HEK293 (cell line): ENCODE results near the gene CPLX1.
A peak's percentile ranks its signal among the peaks of the same experiment; 100 is the strongest.

Experiments used
- CTCF ChIA-PET: fragments of 350-600 bp; formaldehyde crosslinking; extraction: SDS; loops from one replicate; lab custom pipeline; 2021; ENCODE audit warnings: antibody characterized with exemption; lab: Yijun Ruan, JAX
- POLR2A ChIA-PET: fragments of 300-600 bp; formaldehyde crosslinking; extraction: SDS; loops from one replicate; lab custom pipeline; 2020; ENCODE audit warnings: antibody characterized with exemption, inconsistent platforms; lab: Yijun Ruan, JAX
- H3K27ac ChIP-seq: fragments of 200-500 bp; sonication (Bioruptor generic); 2 replicates; pipeline ENCODE4 v1.5.1; 2014; ENCODE audit warnings: low read depth, low read length, control low read depth, inconsistent platforms; ENCODE audit errors: extremely low read depth
- H3K36me3 ChIP-seq, 2 experiments: fragments of 200-500 bp in 1 of 2; sonication (Bioruptor generic) in 1 of 2; 1 replicate in 1 of 2; 2 replicates in 1 of 2; pipeline ENCODE4 v1.5.1; 2014 to 2017; ENCODE audit warnings: inconsistent platforms in 2 of 2, low read length in 2 of 2; ENCODE audit not compliant: control insufficient read depth in 2 of 2, insufficient read depth in 1 of 2
- H3K4me1 ChIP-seq: fragments of 200-500 bp; sonication (Bioruptor generic); 2 replicates; pipeline ENCODE4 v1.5.1; 2014; ENCODE audit warnings: mild to moderate bottlenecking, low read length, inconsistent platforms; ENCODE audit not compliant: control insufficient read depth, insufficient read depth
- H3K4me3 ChIP-seq: 2 replicates; pipeline ENCODE4 v1.5.1; 2011; ENCODE audit warnings: low read depth, mild to moderate bottlenecking, control low read depth, low read length, moderate library complexity
- H3K9me3 ChIP-seq: fragments of 200-500 bp; sonication (Bioruptor generic); 2 replicates; pipeline ENCODE4 v1.5.1; 2014; ENCODE audit warnings: low read depth, low read length, inconsistent platforms; ENCODE audit not compliant: control insufficient read depth, insufficient read depth
- GFI1B ChIP-seq: fragments of 450-650 bp; formaldehyde crosslinking; IDR thresholded peaks from 2 replicates; pipeline ENCODE4 v1.5.1; 2016; ENCODE audit warnings: missing biosample characterization, missing genetic modification characterization
- GLI4 ChIP-seq: fragments of 450-650 bp; formaldehyde crosslinking; IDR thresholded peaks from 2 replicates; pipeline ENCODE4 v1.5.1; 2016; ENCODE audit warnings: missing biosample characterization, missing genetic modification characterization
- KLF1 ChIP-seq: fragments of 450-650 bp; formaldehyde crosslinking; IDR thresholded peaks from 2 replicates; pipeline ENCODE4 v1.5.1; 2016; ENCODE audit warnings: missing biosample characterization, missing genetic modification characterization
- PRDM1 ChIP-seq: fragments of 450-650 bp; formaldehyde crosslinking; IDR thresholded peaks from 2 replicates; pipeline ENCODE4; 2016; ENCODE audit warnings: missing biosample characterization, missing genetic modification characterization
- PRDM6 ChIP-seq: fragments of 450-650 bp; formaldehyde crosslinking; IDR thresholded peaks from 2 replicates; pipeline ENCODE4 v1.5.1; 2017; ENCODE audit warnings: missing biosample characterization, missing genetic modification characterization
- ZBTB20 ChIP-seq: fragments of 450-650 bp; formaldehyde crosslinking; IDR thresholded peaks from 2 replicates; pipeline ENCODE4 v1.5.1; 2016; ENCODE audit warnings: missing biosample characterization, missing genetic modification characterization
- ZEB2 ChIP-seq: fragments of 450-650 bp; formaldehyde crosslinking; IDR thresholded peaks from 2 replicates; pipeline ENCODE4 v1.5.1; 2016; ENCODE audit warnings: missing biosample characterization, missing genetic modification characterization
- ZFP69B ChIP-seq: fragments of 450-650 bp; formaldehyde crosslinking; IDR thresholded peaks from 2 replicates; pipeline ENCODE4 v1.5.1; 2016; ENCODE audit warnings: missing biosample characterization, missing genetic modification characterization
- ZIC2 ChIP-seq: fragments of 450-650 bp; formaldehyde crosslinking; IDR thresholded peaks from 2 replicates; pipeline ENCODE4 v1.5.1; 2016; ENCODE audit warnings: missing biosample characterization, missing genetic modification characterization
- ZNF174 ChIP-seq: fragments of 450-650 bp; formaldehyde crosslinking; IDR thresholded peaks from 2 replicates; pipeline ENCODE4 v1.5.0; 2017; ENCODE audit warnings: missing biosample characterization, mild to moderate bottlenecking, missing genetic modification characterization
- ZNF221 ChIP-seq: fragments of 450-650 bp; formaldehyde crosslinking; IDR thresholded peaks from 2 replicates; pipeline ENCODE4 v1.5.1; 2017; ENCODE audit warnings: missing biosample characterization, missing genetic modification characterization, borderline replicate concordance
- ZNF248 ChIP-seq: fragments of 450-650 bp; formaldehyde crosslinking; IDR thresholded peaks from 2 replicates; pipeline ENCODE4 v1.5.1; 2017; ENCODE audit warnings: missing biosample characterization, missing genetic modification characterization
- ZNF341 ChIP-seq: fragments of 450-650 bp; formaldehyde crosslinking; IDR thresholded peaks from 2 replicates; pipeline ENCODE4; 2016; ENCODE audit warnings: low read depth, missing biosample characterization, missing genetic modification characterization
- ZNF449 ChIP-seq: fragments of 450-650 bp; formaldehyde crosslinking; IDR thresholded peaks from 2 replicates; pipeline ENCODE4 v1.5.1; 2017; ENCODE audit warnings: missing biosample characterization, mild to moderate bottlenecking, missing genetic modification characterization, moderate library complexity
- ZNF600 ChIP-seq: fragments of 450-650 bp; formaldehyde crosslinking; IDR thresholded peaks from 2 replicates; pipeline ENCODE4 v1.5.1; 2016; ENCODE audit warnings: missing biosample characterization, missing genetic modification characterization
- ZNF791 ChIP-seq: fragments of 450-650 bp; formaldehyde crosslinking; IDR thresholded peaks from 2 replicates; pipeline ENCODE4 v1.5.1; 2016; ENCODE audit warnings: missing biosample characterization, missing genetic modification characterization
- ZNF837 ChIP-seq: fragments of 450-650 bp; formaldehyde crosslinking; IDR thresholded peaks from 2 replicates; pipeline ENCODE4 v1.5.1; 2016; ENCODE audit warnings: missing biosample characterization, missing genetic modification characterization
- ZXDB ChIP-seq: fragments of 450-650 bp; formaldehyde crosslinking; IDR thresholded peaks from 2 replicates; pipeline ENCODE4 v1.5.1; 2016; ENCODE audit warnings: missing biosample characterization, missing genetic modification characterization
- TF ChIP-seq, protein P1 (sequence below): fragments of 450-650 bp; formaldehyde crosslinking; IDR thresholded peaks from 2 replicates; pipeline ENCODE4 v1.5.1; 2016; ENCODE audit warnings: missing biosample characterization, missing genetic modification characterization

The CPLX1 gene

GRCh38 chr4:766559-767283 is 59.2 kb downstream of the CPLX1 start (continued):
- no peak for TF ChIP-seq ZNF449 (tag by site-specific recombination)
- TF ChIP-seq ZFP69B (tag by site-specific recombination) = no peak
- TF ChIP-seq ZBTB20 (tag by site-specific recombination) = no peak
- TF ChIP-seq ZNF837 (tag by site-specific recombination) = no peak
- TF ChIP-seq KLF1 (tag by site-specific recombination) = no peak
- no peak for TF ChIP-seq ZNF174 (tag by site-specific recombination)
- peak; percentile 35; the same call in 1 of the 2 replicates for TF ChIP-seq ZNF600 (tag by site-specific recombination)

- H3K36me3 ChIP-seq = peaks cover 0 to 75% of the 10 kb centered on the region in 2 experiments; a peak in 1 of 3 replicates
These were observed 59.8 kb downstream of the CPLX1 start for GRCh38 chr4:766152-766515.

GRCh38 chr4:764405-765169 is 61.3 kb downstream of the CPLX1 start:
- peaks cover 0 to 79% of the 10 kb centered on the region in 2 experiments; a peak in 1 of 3 replicates for H3K36me3 ChIP-seq

More at GRCh38 chr4:766152-766515, 59.8 kb downstream of the CPLX1 start:
- Histone ChIP-seq H3K4me3 (no peak overlapping the region), H3K27ac (no peak overlapping the region), H3K4me1 (no peaks in the 10 kb centered on the region), H3K9me3 (no peaks in the 10 kb centered on the region)
- POLR2A ChIA-PET = interaction anchor here (0.5 to 1.8 kb wide), 2 partner anchors 15 to 75 kb away, joined by 3 to 8 read pairs; no protein-coding TSS in a partner anchor
- peak; percentile 34; the same call in 1 of the 2 replicates for TF ChIP-seq PRDM1 (tag by site-specific recombination)
- TF ChIP-seq ZNF341 = no peak
- CTCF ChIA-PET = interaction anchor here (1.0 kb wide), 1 partner anchor 522 kb away, joined by 4 read pairs; no protein-coding TSS in a partner anchor

More at GRCh38 chr4:764405-765169, 61.3 kb downstream of the CPLX1 start:
- Histone ChIP-seq H3K27ac (no peak overlapping the region), H3K4me1 (no peaks in the 10 kb centered on the region)
- CTCF ChIA-PET = no interaction called here
- TF ChIP-seq ZNF248 (tag by site-specific recombination) = no peak
- no peak for TF ChIP-seq GFI1B (tag by site-specific recombination)
- TF ChIP-seq, protein P1, sequence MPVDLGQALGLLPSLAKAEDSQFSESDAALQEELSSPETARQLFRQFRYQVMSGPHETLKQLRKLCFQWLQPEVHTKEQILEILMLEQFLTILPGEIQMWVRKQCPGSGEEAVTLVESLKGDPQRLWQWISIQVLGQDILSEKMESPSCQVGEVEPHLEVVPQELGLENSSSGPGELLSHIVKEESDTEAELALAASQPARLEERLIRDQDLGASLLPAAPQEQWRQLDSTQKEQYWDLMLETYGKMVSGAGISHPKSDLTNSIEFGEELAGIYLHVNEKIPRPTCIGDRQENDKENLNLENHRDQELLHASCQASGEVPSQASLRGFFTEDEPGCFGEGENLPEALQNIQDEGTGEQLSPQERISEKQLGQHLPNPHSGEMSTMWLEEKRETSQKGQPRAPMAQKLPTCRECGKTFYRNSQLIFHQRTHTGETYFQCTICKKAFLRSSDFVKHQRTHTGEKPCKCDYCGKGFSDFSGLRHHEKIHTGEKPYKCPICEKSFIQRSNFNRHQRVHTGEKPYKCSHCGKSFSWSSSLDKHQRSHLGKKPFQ = no peak
- TF ChIP-seq GLI4 (tag by site-specific recombination) = no peak
- no peak for TF ChIP-seq ZNF791 (tag by site-specific recombination)
- no peak for TF ChIP-seq ZEB2 (tag by site-specific recombination)
- no peak for TF ChIP-seq ZXDB (tag by site-specific recombination)
- no peak for TF ChIP-seq ZNF837 (tag by site-specific recombination)
- no peak for TF ChIP-seq PRDM6 (tag by site-specific recombination)
- no peak for TF ChIP-seq ZIC2
- no peak for TF ChIP-seq ZNF221 (tag by site-specific recombination)
- TF ChIP-seq, all 188 proteins: peak for 0
- Histone ChIP-seq H3K4me3 (no peak overlapping the region), H3K9me3 (no peaks in the 10 kb centered on the region)
- POLR2A ChIA-PET = interaction anchor here (0.7 kb wide), 1 partner anchor 18 kb away, joined by 3 read pairs; no protein-coding TSS in a partner anchor
